MM.1S (cell line): ENCODE data around the gene HRCT1.

ENCODE experiments used
- EZH2 ChIP-seq: fragments of 300-600 bp; sonication (generic); optimal IDR thresholded peaks from 2 replicates; pipeline ENCODE3; 2017; ENCODE audit warnings: low read depth, mild to moderate bottlenecking, antibody characterized with exemption, low read length, mixed read lengths
- EZH2phosphoT487 ChIP-seq: fragments of 300-600 bp; sonication (generic); IDR thresholded peaks from 2 replicates; pipeline ENCODE4 v1.6.1; 2018; ENCODE audit warnings: antibody characterized with exemption, low read length
- TF ChIP-seq, protein P1 (sequence below): fragments of 300-600 bp; sonication (generic); IDR thresholded peaks from 2 replicates; pipeline ENCODE4 v1.5.1; 2016; ENCODE audit warnings: antibody characterized with exemption, low read length, mixed read lengths

DNA sequence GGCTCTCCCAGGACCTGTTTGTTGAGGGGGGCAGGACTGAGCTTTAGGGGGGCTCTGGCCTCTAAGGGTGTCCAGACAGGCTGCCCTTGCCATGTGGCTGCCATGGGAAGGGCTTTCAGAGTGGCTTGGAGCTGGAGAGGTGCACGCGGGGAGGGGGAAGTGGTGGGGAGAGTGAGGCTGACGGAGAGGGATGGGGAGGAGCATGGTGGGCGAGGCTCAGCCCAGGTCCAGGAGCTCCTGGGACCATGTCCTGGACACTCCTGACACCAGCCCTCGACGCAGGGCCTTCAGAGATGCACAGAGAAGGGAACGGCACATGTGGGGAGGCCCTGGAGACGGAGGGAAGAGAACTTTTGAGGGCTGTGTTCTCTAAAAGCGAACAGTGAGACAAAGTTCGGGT is 5.7 kb downstream of the HRCT1 start:
- TF ChIP-seq, protein P1, sequence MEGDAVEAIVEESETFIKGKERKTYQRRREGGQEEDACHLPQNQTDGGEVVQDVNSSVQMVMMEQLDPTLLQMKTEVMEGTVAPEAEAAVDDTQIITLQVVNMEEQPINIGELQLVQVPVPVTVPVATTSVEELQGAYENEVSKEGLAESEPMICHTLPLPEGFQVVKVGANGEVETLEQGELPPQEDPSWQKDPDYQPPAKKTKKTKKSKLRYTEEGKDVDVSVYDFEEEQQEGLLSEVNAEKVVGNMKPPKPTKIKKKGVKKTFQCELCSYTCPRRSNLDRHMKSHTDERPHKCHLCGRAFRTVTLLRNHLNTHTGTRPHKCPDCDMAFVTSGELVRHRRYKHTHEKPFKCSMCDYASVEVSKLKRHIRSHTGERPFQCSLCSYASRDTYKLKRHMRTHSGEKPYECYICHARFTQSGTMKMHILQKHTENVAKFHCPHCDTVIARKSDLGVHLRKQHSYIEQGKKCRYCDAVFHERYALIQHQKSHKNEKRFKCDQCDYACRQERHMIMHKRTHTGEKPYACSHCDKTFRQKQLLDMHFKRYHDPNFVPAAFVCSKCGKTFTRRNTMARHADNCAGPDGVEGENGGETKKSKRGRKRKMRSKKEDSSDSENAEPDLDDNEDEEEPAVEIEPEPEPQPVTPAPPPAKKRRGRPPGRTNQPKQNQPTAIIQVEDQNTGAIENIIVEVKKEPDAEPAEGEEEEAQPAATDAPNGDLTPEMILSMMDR = no peak
- no peak for TF ChIP-seq EZH2
- TF ChIP-seq EZH2phosphoT487 = no peak
